DMS53 treated with DMSO at 0.1 percent for 48 hours (cell line): ENCODE data around the gene JKAMP.

ENCODE experiments used
- DNase-seq: peaks from one replicate; lab custom pipeline; 2025; ENCODE audit not compliant: unreplicated experiment; lab: John Stamatoyannopoulos, UW

Gene JKAMP

DNA sequence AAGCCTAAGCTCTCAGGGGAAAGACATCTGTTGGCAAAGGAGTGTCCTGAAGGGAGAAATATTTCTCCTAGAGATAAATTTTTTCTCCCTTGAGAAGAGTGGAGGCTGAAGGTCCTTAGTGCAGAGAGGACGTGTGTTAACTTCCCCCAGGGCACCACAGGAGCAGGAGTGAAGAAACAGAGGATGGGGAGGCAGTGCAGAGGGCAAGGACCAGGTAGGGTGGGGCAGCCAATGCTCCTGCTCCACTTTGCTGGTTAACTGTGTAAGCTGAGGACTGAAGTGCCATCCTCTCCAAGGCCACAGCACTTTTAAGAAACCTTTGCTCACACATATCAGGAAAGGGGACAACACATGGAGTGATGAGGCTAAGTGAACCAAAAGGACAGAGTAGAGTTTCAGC lies 4.2 kb upstream of the JKAMP start:
- DNase-seq: no peak

DNA sequence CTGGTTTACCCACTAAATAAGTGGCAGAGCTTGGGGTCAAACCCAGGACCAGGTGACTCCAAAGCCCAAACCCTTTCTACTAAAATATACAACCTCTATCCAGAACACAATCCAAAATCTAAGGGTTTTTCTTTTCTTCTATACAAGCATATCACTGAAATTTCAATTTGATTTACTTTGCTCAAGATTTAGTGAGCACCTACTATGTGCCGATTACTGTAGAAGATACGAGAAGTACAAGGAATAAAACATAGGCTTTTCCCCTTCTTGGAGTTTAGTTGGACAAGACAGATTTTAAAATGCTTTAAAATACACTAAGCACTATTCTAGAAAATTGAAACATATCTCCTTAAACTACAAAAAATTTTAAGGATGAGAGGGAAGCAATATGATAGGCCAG lies 2.9 kb upstream of the JKAMP start:
- DNase-seq: no peak

DNA sequence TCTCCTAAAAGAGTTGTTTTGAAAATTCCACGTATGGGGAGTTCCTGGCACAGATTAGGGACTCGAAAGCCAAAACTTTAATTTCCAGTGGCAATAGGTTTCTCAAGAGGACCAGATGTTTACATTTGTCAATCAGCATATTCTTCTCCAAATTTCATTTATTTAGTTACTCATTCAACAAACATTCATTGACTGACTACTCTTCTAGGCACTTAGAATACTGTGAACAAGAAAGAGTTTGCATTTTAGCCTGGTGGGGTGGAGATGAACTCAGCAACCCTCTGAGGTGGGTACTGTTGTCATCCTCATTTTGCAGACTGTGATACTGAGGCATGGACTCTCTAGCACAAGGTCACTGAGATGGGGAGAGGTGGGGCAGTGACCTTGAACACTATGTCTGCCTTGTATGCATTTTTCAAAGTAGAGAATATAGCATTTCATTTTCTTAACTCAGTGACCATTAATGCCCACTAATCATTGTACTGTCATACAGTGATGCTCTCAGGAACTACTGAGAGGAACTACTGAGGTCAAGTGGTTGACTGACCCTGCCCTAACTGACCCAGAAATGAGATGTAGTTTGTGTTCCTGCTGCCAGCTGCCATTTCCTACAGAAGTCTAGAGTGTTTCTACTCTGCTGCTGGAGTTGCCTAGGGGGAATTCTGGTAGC lies 2.3 kb upstream of the JKAMP start:
- DNase-seq: no peak

DNA sequence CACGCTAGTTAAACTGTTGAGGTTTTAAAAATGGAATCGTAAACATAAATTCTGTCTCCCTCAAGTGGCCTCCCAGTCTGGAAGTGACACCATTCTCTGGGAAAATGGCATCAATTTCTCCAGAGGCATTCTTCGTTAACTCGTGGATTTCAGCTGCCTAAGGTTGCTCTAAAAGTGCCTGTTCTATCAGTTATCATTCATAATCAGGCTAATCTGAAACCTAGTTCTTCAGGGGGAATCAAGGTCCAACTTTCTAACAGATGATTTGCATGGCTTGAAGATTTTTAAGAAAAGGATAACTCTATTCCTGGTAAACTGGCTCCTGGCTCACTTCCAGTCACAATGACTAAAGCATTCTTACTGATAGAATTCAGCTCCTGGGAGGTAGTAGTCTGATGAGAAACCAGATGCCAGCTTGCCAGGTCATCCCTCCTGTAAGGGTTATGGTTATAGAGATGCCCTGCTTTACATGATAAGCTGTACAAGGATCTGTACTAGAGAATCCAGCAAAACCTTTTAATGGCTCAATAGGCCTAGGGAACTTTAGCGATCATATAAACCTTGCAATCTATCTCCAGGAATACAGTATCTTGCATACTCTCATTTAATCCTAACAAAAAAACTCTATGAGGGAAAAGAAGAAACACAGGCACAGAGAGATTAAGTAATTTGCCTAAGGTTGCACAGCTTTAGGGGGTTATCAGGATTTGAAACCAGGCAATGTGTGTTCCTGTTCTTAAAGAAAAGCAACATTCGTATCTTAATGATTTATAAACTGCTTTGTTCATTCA lies 1.6 kb upstream of the JKAMP start:
- no peak for DNase-seq

DNA sequence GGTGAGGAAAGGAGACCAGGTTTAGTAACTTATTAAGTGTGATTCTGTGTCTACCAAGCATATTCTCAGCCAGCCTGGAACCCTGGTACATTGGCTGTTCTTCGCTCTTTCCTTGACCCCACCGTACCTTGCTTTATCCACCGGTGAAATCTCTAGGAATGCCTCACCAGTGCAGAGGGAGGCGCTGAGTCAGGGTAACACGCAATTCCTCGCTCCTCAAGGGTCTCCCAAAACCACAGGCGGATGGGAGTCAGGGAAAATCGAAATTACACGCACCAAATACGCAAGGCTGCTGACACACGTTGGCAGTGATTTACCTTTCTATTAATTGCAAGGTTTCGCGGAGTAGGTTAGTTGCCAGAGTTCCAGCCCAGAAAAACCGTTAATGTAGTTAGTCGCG lies 954 bp upstream of the JKAMP start:
- DNase-seq: no peak

DNA sequence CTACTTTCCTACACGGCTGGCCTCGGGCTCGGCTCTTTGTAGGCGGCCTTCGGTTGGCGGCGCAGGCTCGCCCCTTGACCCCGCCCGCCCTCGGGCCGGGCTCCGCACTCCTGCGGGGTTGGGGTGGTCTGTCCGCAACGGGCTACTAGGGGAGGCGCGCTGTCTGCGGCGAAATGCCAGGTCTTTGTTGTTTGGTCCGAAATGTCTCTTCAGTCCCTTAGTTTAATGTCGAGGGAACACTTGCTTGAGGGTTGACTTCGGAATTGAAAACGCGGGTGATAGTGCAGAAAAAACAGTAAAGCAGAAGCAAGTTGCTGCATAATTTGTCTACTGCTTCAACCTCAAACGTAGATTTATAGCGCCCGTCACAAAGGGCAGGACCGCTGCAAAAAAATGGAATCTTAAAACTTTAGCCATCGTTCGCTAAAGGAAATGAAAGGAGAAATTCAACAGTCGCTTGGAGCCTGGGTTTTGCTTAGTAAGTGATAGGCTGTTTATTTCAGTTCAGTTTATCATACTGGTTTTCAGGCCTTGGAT lies 390 bp downstream of the JKAMP start:
- no peak for DNase-seq

DNA sequence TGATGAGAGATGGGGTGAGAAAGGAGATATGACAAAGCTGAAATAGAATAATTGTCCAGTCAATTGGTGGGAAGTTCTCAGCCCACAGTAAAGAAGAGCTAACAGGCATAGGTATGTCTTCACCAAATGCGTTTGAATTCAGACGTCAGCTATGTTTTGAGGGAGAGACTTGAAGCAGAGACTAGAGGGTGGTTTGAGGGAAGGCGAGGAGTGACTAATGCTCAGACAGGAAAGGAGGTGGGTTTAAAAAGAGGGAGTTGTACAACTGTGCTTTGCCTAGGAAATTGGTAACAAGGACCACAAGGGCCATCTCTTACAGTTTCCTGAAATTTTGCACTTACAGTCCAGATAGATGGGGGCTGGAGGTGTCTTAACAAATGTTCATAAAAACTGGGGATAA lies 6.4 kb downstream of the JKAMP start:
- no peak for DNase-seq

DNA sequence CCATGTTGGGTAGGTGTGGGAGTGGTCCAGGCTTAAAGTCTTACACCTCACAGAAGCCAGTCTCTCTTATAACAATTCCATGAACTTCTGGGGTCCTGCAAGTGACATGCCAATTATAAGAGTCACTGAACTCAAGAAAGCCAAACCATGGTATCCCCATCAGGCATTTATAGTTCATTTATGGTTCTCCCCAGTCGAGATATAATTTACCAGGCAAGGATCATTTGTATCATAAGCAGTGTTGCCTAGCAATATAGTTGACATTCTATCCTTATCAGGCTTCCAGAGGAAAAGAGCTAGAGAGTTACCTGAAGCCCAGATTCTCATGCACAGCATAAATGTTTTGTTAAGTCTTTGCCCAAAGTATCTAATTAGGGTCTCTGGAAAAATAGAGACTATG lies 8.1 kb downstream of the JKAMP start:
- DNase-seq: no peak

DNA sequence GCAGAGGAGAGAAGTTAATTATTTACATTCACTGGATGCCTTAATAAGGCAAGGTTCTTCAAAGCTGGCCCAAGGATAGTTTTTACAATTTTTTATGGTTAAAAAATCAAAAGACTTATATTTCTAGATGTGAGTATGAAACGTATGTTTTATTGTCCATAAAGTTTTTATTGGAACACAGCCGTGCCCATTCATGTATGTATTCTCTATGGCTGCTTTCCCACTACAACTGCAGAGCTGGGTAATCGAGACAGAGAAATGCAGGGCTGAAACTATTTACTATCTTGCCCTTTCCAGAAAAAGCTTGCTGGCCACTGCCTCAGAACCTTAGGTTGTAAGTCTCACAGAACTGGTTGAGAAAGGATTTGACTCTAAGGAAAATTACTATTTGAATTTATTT lies 16.4 kb downstream of the JKAMP start:
- no peak for DNase-seq

DNA sequence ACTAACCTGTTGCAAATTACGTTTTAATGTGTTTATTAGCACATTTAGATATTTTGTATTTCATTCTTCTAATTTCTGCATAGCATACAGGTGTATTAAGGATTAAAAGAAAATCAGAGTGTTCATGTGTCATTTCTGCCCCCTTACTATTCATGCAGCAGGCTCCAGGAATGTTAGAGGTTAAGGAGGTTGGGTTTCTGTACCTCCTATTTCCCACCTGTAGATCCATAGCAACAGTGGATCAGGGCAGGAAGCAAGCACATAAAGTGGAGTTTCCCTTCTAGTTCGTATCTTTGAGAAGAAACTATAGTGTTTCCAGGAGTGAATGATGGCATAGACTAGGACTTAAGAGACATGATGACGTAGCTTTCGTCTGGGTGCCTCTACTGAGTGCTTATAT lies 18.9 kb downstream of the JKAMP start:
- DNase-seq: no peak

DNA sequence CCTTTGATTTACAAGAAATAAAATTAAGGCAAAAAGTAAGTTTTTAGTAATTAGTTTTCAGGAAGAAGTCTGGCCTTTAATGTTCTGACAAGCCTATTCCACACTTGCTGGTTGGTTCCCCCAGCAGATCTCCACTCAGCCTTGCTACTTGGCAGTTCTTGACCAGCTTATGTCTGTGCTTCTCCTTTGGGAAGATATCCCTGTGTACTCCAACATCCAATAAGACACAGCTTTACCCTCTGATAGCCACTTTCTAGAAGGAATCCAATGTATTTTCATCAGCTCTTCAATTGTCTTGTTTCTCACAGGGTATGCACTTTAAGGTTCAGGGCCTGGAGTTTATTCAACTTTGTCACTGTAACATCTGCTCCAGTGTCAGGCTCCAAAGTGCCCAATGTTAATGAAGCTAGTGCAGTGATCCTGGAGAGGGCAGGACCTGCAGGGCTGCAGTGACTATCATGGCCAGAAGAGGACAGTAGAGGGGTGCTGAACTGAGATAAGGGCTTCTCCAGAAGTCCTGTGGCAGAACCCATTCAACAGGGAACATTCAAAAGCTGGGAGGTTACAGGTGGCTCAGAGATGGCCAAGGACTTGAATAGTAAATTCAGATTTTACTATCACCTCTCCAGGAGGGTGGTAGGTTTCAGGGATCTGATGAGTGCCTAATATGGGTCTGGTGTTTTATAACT lies 22.9 kb downstream of the JKAMP start:
- peak; percentile 63 for DNase-seq

DNA sequence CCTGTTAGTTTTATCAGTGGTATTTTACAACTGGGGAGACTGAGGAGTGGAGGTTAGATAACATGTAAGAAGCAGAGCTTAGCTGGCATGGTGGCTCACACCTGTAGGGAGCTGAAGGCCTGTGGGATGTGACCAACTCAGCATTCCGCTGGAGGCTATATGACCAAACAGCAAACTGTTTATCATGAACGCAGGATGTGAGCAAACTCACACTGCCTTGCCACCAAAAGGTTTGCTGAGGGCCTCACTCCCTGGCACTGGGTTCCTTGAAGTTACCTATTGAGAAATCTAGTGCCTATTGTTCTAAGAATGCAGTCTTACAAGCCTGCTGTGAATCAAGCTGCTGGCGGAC lies 23.4 kb downstream of the JKAMP start:
- no peak for DNase-seq

DNA sequence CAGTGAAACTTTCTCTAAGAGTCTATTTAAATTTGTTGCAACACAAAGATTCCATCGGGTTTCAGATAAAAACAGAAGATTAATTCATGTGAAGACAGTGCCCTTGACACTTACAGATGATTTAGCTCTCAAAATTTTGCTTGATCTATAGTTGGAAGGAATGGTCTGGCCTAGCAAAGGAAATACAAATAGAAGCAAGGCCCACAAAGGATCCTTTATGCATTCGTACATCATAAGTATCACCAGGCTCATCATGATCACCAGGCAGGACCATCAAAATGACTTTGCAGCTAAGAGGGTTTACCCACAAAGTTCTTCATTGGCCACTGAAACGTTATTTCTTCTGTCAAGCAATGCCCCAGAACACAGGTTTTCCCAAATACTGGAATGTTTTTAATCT lies 24.8 kb downstream of the JKAMP start:
- no peak for DNase-seq

DNA sequence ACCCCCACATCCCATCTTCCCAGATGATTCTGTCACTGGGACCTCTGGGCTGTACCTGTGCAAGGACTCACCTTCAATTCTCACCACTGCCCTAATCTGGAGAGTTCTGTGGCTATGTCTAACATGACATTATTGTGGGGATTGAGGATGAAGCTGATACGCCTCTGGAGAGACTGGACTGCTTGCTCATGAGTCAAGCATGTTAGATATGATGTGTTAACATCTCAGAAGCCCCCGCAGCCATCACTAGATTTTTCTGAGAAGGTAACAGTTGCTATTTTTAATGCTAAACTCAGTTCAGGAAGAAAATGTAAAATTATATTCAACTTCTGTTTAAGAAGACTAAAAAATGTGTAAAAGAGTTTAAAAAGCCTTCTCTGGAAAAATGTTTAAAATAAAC lies 25.7 kb downstream of the JKAMP start:
- DNase-seq: no peak

DNA sequence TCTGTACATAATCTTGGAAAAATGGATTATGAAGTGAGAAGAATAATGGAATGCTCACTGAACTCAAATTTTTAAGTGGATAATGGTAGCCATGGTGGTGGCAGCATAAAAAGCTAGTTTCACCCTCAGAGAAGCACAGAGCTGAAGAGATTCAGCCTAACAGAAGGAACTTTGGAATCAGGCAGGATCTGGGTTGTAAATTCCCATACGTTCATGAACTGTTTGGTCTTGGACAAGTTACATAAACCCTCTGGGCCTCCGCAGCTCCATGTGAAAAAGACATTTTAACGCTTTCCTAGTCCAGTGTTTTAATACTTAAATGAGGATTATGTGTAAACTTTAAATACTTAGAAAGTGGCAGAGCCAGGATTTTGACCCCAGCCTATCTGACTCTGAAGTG lies 26.6 kb downstream of the JKAMP start:
- DNase-seq: no peak

DNA sequence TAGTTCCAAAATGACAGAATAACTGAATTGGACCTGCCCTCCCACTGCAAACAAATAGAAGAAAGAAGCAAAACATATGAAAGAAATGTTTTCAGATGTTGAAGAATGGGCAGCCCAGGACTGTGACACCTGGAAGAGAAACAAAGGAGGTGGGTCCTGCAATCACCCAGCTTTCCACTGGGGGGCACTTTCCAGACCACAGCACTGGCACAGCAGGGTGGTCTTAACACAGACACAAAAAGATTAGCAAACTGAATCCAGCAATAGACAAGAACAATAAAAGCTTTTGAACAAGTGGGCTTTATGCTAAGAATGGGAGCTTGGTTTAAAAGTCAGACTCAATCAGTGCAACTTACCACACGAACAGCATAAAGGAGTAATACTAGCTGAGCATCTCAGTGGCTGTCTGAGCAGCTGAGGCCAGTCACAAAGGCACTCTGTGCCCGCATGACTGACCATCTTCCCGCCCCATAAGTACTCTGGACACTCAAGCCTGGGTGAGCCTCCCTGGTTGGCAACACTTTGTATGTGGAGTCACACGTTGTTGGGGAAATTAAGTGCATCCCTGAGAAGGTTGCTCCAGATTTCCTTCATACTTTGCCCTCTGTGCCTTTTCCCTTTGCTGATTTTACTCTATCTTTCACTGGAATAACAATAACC lies 27.7 kb downstream of the JKAMP start:
- peak; percentile 5 for DNase-seq

DNA sequence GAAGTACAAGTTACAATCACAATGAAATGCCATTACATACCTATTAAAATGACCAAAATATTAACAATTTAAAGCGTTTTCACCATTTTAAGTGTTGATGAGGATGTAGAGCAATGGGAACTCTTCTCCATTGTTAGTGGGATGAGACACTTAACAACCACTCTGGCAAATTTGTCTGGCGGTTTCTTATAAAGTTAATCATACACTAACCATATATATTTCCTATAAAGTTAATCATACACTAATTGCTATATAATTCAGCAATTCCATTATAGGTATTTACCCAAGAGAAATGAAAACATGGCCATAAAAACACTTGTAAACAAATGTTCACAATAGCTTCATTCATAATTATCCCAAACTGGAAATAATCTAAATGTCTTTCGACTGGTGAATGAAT lies 35.9 kb downstream of the JKAMP start:
- DNase-seq: no peak

DNA sequence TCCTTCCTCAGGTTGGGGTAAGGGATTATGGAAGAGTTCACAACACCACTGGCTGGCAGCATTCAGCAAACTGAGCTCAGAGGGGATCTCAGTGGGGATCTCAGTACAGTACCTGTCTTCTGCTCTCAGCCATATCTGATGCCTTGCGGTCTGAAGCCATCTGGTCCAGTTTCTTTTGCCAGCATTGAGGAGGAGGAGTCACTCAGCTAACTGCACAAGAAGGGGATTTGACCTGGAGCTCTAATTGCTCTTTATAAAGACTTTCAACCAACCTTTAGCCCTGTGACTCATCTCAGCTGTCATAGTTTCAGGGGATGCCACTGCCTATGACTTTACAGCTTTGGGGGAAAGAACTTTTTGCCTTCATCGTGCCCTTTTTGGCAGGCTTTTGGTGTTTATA lies 44.9 kb downstream of the JKAMP start:
- DNase-seq: no peak

DNA sequence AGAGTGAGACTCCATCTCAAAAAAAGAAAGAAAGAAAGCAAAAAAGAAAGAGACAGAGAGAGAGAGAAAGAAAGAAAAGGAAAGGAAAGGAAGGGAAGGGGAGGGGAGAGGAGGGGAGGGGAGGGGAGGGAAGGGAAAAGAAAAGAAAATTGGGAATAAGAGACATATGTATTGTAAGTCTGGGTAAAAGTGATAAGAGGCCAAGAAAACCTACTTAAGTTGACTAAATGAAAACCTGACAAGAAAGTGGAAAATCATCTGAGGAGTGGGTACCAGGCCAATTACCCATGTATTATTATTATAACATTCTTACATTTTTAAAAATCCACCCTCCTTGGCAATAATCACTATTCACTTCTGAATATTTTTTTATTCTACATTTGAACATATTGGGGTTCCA lies 46.0 kb downstream of the JKAMP start:
- DNase-seq: no peak

DNA sequence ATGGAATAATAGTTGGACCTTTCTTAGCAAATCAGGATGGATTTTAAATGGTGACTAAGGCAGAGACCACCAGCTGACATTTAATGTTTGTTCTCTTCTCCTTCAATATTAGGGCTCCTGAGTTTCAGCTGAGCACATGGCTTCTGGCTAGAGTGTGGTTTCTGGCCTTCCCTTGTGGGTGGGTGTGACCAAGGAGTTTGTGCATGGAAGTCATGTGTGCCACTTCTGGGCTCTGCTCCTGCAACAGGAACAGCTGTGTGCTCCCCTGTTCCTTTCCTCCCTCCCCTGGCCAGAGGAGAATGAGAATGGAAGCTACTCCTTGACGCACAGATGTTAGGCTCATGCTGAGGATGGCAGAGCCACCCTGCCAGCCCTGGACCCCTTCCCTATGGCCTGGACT lies 48.1 kb downstream of the JKAMP start:
- DNase-seq: no peak

DNA sequence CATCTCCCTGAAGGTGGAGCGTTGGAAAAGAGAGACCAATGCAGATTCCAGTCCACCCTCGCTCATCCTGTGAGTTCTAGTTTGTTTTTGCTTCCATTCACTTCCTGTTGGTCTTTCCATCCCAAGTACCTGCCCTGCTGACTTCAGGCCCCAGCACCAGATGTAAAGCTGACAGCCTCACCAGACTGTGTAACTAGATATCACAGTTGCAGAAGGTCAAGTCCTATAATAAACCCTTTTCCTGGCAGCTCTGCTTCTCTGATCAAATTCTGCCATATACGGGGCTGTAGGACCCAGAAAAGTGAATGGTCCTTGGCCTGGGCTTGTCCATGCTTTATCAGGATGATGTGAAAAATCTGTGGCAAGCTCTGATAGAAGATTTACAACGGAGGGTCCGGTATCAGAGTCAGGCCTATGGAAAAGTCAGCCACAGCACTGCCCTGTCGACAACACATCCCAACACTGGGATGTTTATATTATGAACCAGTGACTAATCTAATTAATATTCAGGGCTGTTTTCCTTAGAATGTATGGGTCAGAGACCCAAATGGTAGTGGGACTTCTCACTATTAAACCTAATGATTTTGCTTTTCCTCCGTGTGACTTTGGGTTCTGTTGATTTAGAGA lies 50.2 kb downstream of the JKAMP start:
- peak; percentile 10 for DNase-seq
